ENCODE results near the gene TEAD2.

Gene TEAD2

GRCh38 chr19:49398001-49398615 lies 35.9 kb upstream of the TEAD2 start:
- no peak for TF ChIP-seq EZH2phosphoT487 (conservative IDR thresholded peaks at IDR 0.05; ENCODE audit: low read length)
- TF ChIP-seq CTCF (IDR thresholded peaks at IDR 0.05; ENCODE audit: insufficient read depth, low read length, poor library complexity, severe bottlenecking) = no peak
- Histone ChIP-seq H3K9me2 (replicated peaks; ENCODE audit: insufficient read depth, low read length) (no peaks in the 10 kb centered on the region), H3K27me3 (ENCODE audit: low read length) (no peaks in the 10 kb centered on the region), H3K4me3 (ENCODE audit: insufficient read depth, low read length, poor library complexity, severe bottlenecking) (no peak overlapping the region), H3F3A (ENCODE audit: insufficient read depth) (no peaks in the 10 kb centered on the region), H3K36me3 (ENCODE audit: low read length) (no peaks in the 10 kb centered on the region), H3K4me2 (ENCODE audit: low read depth, low read length, poor library complexity, severe bottlenecking) (no peak overlapping the region), H3K79me2 (ENCODE audit: insufficient read depth, low read length) (no peaks in the 10 kb centered on the region), H3K9ac (ENCODE audit: low read length) (no peak overlapping the region), H3K9me3 (ENCODE audit: insufficient read depth, low read length) (no peaks in the 10 kb centered on the region), H3K27ac (ENCODE audit: low read depth, low read length) (no peak overlapping the region), H4K20me1 (ENCODE audit: low read depth, low read length) (no peaks in the 10 kb centered on the region), H2AFZ (ENCODE audit: low read depth, low read length, severe bottlenecking) (no peak overlapping the region)

- TF ChIP-seq CTCF (IDR thresholded peaks at IDR 0.05; ENCODE audit: insufficient read depth, low read length, poor library complexity, severe bottlenecking) (no peak), EZH2phosphoT487 (conservative IDR thresholded peaks at IDR 0.05; ENCODE audit: low read length) (no peak)
- Histone ChIP-seq H3F3A (ENCODE audit: insufficient read depth) (no peaks in the 10 kb centered on the region), H3K9ac (ENCODE audit: low read length) (no peak overlapping the region), H3K27ac (ENCODE audit: low read depth, low read length) (no peak overlapping the region), H3K79me2 (ENCODE audit: insufficient read depth, low read length) (no peaks in the 10 kb centered on the region), H3K4me2 (ENCODE audit: low read depth, low read length, poor library complexity, severe bottlenecking) (no peak overlapping the region), H3K9me2 (replicated peaks; ENCODE audit: insufficient read depth, low read length) (no peaks in the 10 kb centered on the region), H2AFZ (ENCODE audit: low read depth, low read length, severe bottlenecking) (no peak overlapping the region), H3K9me3 (ENCODE audit: insufficient read depth, low read length) (no peaks in the 10 kb centered on the region), H4K20me1 (ENCODE audit: low read depth, low read length) (no peaks in the 10 kb centered on the region), H3K36me3 (ENCODE audit: low read length) (no peaks in the 10 kb centered on the region), H3K4me3 (ENCODE audit: insufficient read depth, low read length, poor library complexity, severe bottlenecking) (no peak overlapping the region), H3K27me3 (ENCODE audit: low read length) (no peaks in the 10 kb centered on the region)
Measured at GRCh38 chr19:49396738-49397505, 34.7 kb upstream of the TEAD2 start.

GRCh38 chr19:49395581-49396407 lies 33.6 kb upstream of the TEAD2 start:
- Histone ChIP-seq H3K4me2 (ENCODE audit: low read depth, low read length, poor library complexity, severe bottlenecking) (no peak overlapping the region), H3K9me3 (ENCODE audit: insufficient read depth, low read length) (no peaks in the 10 kb centered on the region), H3K9ac (ENCODE audit: low read length) (no peak overlapping the region), H3F3A (ENCODE audit: insufficient read depth) (peaks cover 4% of the 10 kb centered on the region; the same call in 1 of the 2 replicates), H3K79me2 (ENCODE audit: insufficient read depth, low read length) (no peaks in the 10 kb centered on the region), H4K20me1 (ENCODE audit: low read depth, low read length) (no peaks in the 10 kb centered on the region), H3K27ac (ENCODE audit: low read depth, low read length) (no peak overlapping the region), H3K9me2 (replicated peaks; ENCODE audit: insufficient read depth, low read length) (no peaks in the 10 kb centered on the region), H2AFZ (ENCODE audit: low read depth, low read length, severe bottlenecking) (no peak overlapping the region), H3K4me3 (ENCODE audit: insufficient read depth, low read length, poor library complexity, severe bottlenecking) (no peak overlapping the region), H3K36me3 (ENCODE audit: low read length) (no peaks in the 10 kb centered on the region), H3K27me3 (ENCODE audit: low read length) (no peaks in the 10 kb centered on the region)
- TF ChIP-seq EZH2phosphoT487 (conservative IDR thresholded peaks at IDR 0.05; ENCODE audit: low read length) (no peak), CTCF (IDR thresholded peaks at IDR 0.05; ENCODE audit: insufficient read depth, low read length, poor library complexity, severe bottlenecking) (no peak)

Data from SU-DHL-6 (cell line).